NAMALWA (cell line): Measurements from ENCODE around the gene SLC17A5.
"Not testable (repeated sequence)": the region's sequence is repeated elsewhere in the genome, so short reads cannot be mapped to it uniquely, and the experiment has no call there.

Experiments
- DNase-seq: peaks from one replicate; pipeline ENCODE4 v3.0.0-alpha.2; 2015; ENCODE audit warnings: low spot score

The SLC17A5 gene, protein sequence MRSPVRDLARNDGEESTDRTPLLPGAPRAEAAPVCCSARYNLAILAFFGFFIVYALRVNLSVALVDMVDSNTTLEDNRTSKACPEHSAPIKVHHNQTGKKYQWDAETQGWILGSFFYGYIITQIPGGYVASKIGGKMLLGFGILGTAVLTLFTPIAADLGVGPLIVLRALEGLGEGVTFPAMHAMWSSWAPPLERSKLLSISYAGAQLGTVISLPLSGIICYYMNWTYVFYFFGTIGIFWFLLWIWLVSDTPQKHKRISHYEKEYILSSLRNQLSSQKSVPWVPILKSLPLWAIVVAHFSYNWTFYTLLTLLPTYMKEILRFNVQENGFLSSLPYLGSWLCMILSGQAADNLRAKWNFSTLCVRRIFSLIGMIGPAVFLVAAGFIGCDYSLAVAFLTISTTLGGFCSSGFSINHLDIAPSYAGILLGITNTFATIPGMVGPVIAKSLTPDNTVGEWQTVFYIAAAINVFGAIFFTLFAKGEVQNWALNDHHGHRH

GRCh38 chr6:73653571-73654424, at the start of gene SLC17A5:
TSS of gene SLC17A5 (minus strand) at chr6:73653992. CDS start at chr6:73653886, 106 bp downstream.
- DNase-seq, result peak; percentile 95

DNA sequence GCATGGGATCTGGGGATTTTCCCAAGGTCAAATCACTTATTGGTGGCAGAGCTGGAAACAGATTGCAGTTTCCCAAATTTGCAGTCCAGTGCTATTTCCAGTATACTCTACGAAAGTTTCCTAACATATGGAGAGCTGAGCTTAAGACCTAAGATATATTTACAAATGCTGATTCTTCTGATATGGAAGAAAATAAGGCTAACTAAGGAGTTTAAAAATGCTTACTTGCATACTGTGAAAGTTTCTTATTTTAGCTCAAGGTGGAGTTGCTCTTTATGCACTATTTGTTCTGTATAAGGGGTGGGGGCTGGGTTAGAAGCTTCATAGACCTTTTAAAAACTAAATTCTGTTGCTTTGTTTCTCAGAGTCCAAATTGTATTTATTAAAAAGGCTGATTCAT, 49.7 kb upstream of the SLC17A5 start:
- no peak for DNase-seq

DNA sequence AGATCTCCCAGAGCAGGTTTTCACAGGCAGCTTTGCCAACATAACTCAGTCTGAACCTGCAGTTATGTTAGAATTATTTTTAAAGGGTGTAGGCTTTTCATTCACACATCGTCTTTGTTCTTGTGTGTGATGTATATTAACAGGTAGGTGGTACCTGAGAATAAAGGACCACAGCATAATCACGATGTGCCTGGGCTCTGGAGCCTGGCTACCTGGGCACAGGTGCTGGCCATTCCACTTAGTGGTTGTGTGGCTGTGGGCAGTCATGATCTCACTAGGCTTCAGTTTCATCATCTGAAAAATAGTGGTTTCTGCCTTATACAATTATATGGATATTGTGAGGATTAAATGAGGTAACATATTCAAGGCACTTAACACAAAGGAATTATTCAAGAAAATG, 48.7 kb upstream of the SLC17A5 start:
- no peak for DNase-seq

DNA sequence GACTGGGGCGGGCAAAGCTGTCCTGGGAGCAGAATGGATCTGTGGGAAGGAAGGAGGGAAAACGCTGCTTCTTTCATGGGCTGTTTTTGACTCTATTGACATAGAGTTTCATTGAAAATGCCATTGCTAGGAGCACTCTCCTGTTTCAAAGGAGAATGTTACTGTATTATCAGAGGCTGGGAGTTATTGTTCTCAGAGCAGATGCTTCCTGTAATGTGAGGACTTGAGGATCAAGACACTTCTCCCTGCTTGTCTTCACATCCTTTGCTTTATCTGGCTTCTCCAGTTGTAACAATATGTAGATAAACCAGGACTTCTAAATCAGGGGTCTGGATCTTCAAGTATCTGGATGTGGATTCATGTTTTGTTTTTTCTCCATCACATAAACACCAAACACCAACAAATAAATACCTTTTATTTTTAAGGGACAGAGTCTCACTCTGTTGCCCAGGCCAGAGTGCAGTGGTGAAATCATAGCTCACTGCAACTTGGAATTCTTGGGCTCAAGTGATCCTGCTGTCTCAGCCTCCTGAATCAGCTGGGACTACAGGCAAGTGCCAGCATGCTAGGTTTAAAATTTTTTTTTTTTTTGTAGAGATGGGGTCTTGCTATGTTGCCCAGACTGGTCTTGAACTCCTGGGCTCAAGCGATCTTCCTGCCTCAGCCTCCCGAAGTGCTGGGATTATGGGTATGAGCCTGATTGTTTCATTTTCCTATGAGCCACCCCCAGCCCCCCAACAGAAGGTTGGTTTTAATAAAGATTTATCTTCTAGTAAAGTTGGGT, 46.1 kb upstream of the SLC17A5 start:
- no peak for DNase-seq

- DNase-seq, result no peak
Measured at GRCh38 chr6:73696966-73697655, 43.3 kb upstream of the SLC17A5 start.

- no peak for DNase-seq
Measured at GRCh38 chr6:73695619-73696421, 42.0 kb upstream of the SLC17A5 start, which contains the start of gene CD109. TSS of gene CD109 (plus strand) at chr6:73696203. CDS start at chr6:73696216, 13 bp downstream.

- DNase-seq, result no peak
Measured at GRCh38 chr6:73694711-73695411, 41.1 kb upstream of the SLC17A5 start.

GRCh38 chr6:73691512-73691911, 37.7 kb upstream of the SLC17A5 start:
- DNase-seq, result no peak

DNA sequence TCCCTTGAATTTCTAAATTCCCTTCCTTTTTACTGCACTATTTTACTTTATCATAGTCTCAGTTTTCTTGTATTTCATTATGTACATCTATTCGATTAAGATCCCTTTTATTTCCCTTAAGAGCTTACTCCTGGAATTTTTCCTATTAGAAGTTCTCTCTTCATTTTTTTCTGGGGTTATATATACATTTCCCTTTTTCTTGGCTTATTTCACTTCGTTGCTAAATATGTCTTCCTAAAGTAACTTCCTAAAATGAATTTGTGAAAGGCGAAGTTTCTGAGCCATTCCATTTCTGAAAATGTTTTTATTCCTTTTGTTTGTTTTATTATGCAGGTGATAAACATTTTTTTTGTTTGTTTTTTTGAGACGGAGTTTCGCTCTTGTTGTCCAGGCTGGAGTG, 36.3 kb upstream of the SLC17A5 start:
- no peak for DNase-seq

DNA sequence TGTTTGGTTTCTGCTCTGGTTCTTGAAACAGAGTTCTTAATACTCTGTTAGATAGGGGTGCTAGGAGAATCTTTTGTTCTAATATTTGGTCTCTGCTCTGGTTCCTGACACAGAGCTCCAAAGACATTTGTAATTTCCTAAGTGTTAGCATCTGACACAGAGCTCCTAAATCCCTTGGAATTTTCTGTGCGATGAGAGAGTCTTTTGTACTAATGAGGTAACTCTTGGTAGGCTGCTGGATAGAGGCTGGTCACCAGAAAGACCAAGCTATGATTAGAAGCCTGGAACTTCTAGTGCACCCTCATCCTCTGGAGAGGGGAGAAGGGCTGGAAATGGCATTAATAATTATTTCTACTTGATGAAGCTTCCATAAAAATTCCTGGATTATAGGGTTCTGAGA, 34.6 kb upstream of the SLC17A5 start:
- DNase-seq, result no peak

DNA sequence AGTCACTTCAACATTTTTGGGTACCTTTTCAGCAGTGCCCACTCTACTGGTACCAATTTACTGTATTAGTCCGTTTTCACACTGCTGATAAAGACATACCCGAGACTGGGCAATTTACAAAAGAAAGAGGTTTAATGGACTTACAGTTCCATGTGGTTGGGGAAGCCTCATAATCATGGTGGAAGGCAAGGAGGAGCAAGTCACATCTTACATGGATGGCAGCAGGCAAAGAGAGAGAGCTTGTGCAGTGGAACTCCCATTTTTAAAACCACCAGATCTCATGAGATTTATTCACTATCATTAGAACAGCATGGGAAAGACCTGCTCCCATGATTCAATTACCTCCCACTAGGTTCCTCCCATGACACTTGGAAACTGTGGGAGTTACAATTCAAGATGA, 29.8 kb upstream of the SLC17A5 start:
- not testable (repeated sequence) for DNase-seq

DNA sequence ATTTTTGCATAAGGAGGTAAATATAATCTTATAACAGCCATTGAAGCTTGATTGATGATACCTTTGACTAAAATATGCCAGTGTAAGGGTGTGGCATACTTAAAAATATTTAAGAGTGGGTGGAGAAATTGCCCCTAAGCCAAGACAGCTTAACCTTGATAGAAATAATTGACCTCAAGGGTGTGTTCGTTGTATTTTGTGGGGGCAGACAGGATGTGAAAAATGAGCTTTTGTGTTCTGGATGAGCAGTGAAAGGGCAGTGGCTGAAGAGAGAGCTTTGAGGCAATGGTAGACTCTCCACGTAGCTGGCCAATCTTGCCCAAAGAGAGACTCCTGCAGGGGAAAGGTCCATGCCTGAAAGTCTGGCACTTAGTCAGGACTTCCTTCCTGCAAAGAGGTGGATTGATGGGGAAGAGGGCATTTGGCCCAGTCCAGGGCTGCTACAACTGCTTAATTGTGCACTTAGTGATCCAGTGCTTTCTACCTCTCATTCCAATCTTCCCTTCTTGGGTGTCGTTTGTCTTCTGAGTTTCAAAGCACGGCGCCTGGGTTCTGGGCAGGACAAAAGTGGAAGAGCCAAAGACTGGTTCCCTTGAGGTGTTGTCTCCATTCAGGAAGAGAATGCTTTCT, 26.6 kb upstream of the SLC17A5 start:
- no peak for DNase-seq

- DNase-seq, result not testable (repeated sequence)
Measured at GRCh38 chr6:73679846-73680245, 26.1 kb upstream of the SLC17A5 start.

- no peak for DNase-seq
Measured at GRCh38 chr6:73679009-73679408, 25.2 kb upstream of the SLC17A5 start.

DNA sequence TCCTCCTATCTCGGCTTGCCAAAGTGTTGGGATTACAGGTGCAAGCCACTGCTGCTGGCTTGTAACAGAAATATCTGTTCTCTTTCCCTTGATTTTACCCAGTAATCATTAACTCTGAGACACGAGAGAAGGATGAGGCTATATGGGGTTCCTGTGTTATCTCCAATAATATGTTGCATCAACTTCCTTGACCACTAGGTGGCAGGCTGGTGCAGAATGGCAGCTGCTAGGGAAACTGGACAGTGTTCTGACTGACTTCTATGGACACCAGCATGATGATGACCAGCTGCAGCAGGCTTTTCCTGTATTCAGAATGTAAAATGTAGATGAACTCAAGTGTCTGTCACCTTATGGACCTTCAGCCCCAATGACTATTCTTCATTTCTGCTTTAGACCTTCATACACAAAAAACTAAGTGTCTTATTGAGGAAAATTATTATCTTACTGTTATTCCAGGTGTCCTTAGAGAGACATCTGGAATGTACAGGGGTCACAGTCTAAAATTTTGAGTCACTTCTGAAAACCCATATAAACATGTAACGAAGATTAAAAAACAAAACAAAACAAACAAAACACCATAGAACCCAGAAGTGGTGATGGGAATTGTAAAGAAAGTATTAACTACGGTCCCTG, 21.8 kb upstream of the SLC17A5 start:
- DNase-seq, result peak; percentile 85

GRCh38 chr6:73671911-73672685, 18.3 kb upstream of the SLC17A5 start:
- no peak for DNase-seq

DNA sequence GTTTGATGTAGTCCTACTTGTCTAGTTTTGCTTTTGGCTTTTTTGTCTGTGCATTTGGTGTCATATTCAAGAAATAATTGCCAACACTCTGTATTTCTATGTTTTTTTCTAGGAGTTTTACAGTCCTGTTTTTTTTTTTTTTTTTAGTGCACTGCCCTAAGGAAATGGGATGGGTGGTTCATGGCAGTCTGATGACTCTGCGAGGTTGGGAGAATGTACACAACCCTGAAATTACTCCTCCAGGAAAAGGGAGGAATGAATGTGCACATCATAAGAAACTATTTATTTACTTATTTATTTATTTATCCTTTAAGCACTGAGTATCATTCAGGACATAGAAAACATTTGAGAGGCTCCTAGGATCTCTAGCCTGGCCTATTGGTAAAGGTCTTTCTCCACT, 15.2 kb upstream of the SLC17A5 start:
- no peak for DNase-seq

- no peak for DNase-seq
Measured at GRCh38 chr6:73667798-73668197, 14.0 kb upstream of the SLC17A5 start.
